ENCODE results near the gene CYP8B1. TPM values are rescaled to one million over a fixed set of nuclear protein-coding genes. Genes with fewer than 3 reads are reported as not detected.

Gene CYP8B1
- total RNA-seq, 2 donors from 2014 or later, result not detected

DNA sequence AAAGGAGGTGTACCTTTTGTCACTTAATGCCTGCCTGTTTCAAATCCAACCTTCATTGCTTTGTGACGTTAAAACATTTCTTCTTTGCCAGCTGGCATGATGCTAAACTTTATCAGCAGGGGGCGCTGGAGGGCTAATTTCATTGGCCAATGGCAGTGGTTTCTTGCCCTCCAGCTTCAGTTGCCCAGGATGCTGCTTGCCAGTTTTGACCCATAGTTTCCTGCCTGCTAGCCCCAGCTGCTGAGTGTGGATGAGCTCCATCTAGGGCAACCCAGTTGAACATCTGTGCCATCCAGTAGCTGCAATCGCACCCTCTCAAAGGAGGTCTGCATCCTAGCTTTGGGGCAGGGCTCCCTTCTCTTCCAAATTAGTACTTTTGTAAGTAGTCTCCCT, 44.4 kb downstream of the CYP8B1 start:
- Mint-ChIP-seq H3K27ac (no peak overlapping the region), H3K27me3 (no peaks in the 10 kb centered on the region), H3K4me1 (no peaks in the 10 kb centered on the region), H3K36me3 (ENCODE audit: low read depth) (no peaks in the 10 kb centered on the region), H3K9me3 (no peaks in the 10 kb centered on the region), H3K4me3 (no peak overlapping the region)
- peak; percentile 84 for ATAC-seq (replicated peaks)

DNA sequence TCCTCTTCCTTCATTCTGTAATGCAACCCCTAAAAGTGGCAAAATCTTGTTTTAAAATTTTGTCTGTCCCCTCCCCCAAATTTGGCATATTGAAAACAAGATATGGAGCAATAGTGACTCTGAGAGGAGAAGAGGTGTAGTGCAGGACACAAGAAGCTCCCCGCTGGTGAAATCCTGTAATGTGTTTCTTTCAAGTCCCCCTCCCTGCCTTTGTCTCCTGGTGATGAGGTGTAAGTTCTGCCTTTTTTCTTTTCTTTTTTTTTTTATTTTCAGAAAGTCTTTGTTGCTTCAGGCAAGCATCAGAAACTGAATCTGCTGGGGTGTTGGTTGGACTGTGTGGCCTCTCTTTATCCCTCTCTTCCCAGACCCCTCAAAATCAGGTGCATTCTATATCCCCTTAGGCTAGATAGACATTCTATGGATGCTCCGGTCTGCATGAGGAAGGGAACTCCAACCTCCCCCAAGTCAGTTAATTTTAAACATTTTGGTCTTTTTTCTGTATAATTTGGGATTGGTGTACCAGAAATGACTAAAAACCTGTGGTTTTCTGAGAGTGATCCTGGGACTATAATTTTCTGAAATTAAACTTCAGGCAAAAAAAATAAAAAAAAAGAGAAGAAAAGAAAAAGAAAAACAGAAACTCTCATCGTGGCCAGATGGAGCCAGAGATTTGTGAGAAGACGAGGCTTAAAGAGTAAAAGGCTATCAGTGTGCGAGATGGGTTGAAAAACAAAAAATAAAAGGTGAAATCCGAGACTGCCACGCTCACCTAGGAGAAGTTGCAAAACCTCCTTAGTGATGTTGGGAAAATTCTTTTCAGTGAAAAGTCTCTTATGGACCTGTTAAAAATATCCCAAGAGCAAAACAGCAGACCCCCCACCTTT, 45.0 kb downstream of the CYP8B1 start:
- ATAC-seq (replicated peaks), result no peak
- Mint-ChIP-seq H3K4me1 (no peaks in the 10 kb centered on the region), H3K4me3 (no peak overlapping the region), H3K27me3 (peaks cover 4% of the 10 kb centered on the region), H3K27ac (no peak overlapping the region), H3K36me3 (ENCODE audit: low read depth) (no peaks in the 10 kb centered on the region), H3K9me3 (no peaks in the 10 kb centered on the region)

DNA sequence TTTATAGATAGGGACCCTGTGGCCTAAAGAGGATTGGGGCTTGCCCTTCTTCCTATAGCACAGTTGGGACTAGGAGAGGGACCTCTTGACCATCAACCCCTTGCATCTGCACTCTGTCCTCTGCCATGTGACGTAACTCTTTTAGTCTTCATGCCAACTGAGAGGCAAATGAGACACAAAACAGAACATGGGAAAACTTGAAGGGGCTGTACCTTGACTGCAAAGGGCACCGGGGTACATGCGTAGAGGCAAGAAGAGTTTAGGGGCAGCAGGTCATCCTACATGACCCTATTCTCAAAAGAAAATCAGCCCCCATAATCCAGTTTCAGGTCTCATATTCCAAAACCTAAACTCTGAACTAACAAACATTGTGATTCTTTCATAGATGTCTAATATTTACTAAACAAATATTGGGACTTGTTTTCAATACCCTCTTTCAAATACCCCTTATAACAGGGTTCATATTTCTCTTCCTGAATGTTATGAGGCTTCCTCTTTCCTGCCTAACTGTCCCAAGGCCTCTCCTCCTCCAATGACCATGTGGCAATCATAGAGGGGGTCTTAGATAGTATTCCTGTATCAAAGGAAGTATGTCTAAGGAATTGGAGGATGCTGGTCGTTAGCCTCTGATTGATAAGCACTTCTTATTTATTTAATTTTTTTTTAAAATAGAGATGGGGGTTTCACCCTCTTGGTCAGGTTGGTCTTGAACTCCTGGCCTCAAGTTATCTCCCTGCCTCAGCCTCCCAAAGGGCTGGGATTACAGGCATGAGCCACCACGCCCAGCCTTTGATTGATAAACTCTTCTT, 45.8 kb downstream of the CYP8B1 start:
- Mint-ChIP-seq H3K36me3 (ENCODE audit: low read depth) (no peaks in the 10 kb centered on the region), H3K4me1 (no peaks in the 10 kb centered on the region), H3K9me3 (no peaks in the 10 kb centered on the region), H3K27me3 (peaks cover 7% of the 10 kb centered on the region), H3K27ac (no peak overlapping the region), H3K4me3 (no peak overlapping the region)
- no peak for ATAC-seq (replicated peaks)

DNA sequence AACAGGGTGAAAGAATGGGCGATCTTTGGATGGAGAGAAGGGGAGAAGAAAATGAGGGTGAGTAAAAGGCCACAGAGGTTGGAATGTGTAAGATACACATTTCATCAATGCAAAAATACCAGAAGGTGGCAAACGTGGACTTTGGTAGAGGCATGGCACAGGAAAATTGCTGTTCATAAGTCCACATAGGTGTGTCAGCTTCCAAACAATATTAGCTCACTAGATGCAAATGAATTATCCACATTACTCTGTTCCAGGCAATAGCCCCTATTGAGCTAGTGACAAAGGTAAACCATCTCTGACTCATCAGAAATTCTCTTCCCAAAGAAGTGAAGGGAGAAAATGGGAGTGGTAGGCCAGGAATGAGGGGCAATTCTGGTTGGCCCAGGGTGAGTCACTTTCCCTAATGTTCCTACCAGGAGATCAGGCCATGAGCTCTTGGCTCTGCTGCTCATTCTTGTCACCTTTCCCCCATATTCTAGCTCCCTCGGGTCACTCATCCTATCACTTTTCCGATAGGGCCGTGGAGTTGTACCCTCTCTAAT, 46.5 kb downstream of the CYP8B1 start:
- no peaks in the 10 kb centered on the region for H3K9me3 Mint-ChIP-seq
- H3K27ac Mint-ChIP-seq, result no peak overlapping the region
- H3K27me3 Mint-ChIP-seq, result peaks cover 7% of the 10 kb centered on the region
- ATAC-seq (replicated peaks), result no peak
- H3K4me1 Mint-ChIP-seq, result no peaks in the 10 kb centered on the region
- no peak overlapping the region for H3K4me3 Mint-ChIP-seq
- no peaks in the 10 kb centered on the region for H3K36me3 Mint-ChIP-seq (ENCODE audit: low read depth)

DNA sequence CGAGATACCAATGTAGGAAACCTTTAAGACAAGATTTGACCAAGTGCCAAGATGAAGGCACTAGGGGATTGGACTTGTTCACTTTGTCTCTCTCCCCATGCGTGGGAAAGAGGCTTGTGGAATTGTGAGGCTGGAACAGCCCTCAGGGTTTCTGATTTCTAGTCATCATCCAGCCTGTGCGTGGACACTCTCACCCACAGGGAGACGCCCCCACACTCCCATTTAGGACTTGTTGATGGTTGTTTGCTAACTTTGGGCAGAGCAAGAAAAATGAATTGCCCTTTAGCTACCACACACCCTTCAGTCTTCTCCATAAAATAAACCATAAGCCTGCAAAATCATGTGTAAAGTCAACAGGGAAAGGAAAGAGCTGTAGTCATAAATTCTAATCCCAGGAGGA, 48.0 kb downstream of the CYP8B1 start:
- Mint-ChIP-seq H3K27ac (no peak overlapping the region), H3K9me3 (no peaks in the 10 kb centered on the region), H3K27me3 (peaks cover 13% of the 10 kb centered on the region), H3K4me1 (peaks cover 3% of the 10 kb centered on the region), H3K36me3 (ENCODE audit: low read depth) (no peaks in the 10 kb centered on the region), H3K4me3 (no peak overlapping the region)
- no peak for ATAC-seq (replicated peaks)

DNA sequence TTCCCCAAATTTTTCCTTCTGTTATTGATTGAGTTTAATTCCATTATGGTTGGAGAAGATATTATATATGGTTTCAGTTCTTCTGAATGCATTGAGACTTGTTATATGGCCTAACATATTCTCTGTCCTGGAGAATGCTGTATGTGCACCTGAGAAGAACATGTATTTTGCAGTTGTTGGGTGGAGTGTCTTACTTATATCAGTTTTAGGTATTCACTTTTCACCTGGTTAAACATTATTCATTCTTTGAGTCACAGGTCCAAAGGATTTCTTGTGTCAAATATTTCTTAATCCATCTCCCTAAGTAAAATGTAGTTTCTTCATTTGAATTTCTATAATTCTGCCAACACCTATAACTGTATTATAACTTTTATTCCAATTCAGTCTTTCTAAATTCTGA, 48.7 kb downstream of the CYP8B1 start:
- peaks cover 13% of the 10 kb centered on the region for H3K27me3 Mint-ChIP-seq
- no peak overlapping the region for H3K4me3 Mint-ChIP-seq
- ATAC-seq (replicated peaks), result no peak
- H3K4me1 Mint-ChIP-seq, result peaks cover 4% of the 10 kb centered on the region
- no peaks in the 10 kb centered on the region for H3K36me3 Mint-ChIP-seq (ENCODE audit: low read depth)
- no peaks in the 10 kb centered on the region for H3K9me3 Mint-ChIP-seq
- H3K27ac Mint-ChIP-seq, result no peak overlapping the region

DNA sequence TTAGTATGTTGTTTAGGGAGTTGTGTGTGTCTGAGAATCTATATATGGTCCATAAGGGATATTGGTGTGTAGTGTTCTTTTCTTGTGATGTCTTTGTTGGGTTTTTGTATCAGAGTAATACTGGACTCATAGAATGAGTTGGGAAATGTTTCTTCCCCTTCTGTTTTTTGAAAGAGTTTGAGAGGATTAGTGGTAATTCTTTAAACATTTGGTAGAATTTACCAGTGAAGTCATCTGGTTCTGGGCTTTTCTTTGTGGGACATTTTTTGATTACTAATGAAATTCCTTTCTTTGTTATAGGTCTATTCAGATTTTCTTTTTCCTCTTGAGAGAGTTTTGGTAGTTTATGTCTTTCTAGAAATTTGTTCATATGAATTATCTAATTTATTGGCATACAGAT, 49.5 kb downstream of the CYP8B1 start:
- ATAC-seq (replicated peaks), result no peak

DNA sequence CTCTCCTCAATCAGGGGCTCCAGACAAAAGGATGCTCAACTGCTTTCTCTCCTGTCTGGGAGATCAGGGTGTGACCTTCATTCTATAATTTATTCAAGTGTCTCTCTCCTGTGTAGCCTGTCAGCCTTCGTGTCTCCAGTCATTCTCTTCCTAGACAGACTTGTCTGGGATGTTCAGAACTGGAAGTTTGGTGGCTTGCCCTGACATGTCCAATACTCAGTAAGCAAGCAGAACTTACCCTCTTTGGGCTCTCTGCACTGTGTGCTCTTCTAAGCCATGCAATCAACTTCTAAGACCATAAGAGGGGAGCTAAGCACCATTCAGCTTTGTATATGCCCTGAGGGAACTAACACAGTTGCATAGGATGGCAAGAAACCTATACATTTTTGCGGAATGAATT, 52.3 kb downstream of the CYP8B1 start:
- Mint-ChIP-seq H3K4me3 (no peak overlapping the region), H3K9me3 (no peaks in the 10 kb centered on the region), H3K27me3 (peaks cover 16% of the 10 kb centered on the region), H3K4me1 (peaks cover 4% of the 10 kb centered on the region), H3K27ac (peak overlapping the region; percentile 37), H3K36me3 (ENCODE audit: low read depth) (no peaks in the 10 kb centered on the region)
- no peak for ATAC-seq (replicated peaks)

More for the DNA sequence above, 49.5 kb downstream of the CYP8B1 start:
- no peak overlapping the region for H3K27ac Mint-ChIP-seq
- H3K36me3 Mint-ChIP-seq (ENCODE audit: low read depth), result no peaks in the 10 kb centered on the region
- H3K27me3 Mint-ChIP-seq, result peaks cover 13% of the 10 kb centered on the region
- H3K4me1 Mint-ChIP-seq, result peaks cover 4% of the 10 kb centered on the region
- no peak overlapping the region for H3K4me3 Mint-ChIP-seq
- H3K9me3 Mint-ChIP-seq, result no peaks in the 10 kb centered on the region

DNA sequence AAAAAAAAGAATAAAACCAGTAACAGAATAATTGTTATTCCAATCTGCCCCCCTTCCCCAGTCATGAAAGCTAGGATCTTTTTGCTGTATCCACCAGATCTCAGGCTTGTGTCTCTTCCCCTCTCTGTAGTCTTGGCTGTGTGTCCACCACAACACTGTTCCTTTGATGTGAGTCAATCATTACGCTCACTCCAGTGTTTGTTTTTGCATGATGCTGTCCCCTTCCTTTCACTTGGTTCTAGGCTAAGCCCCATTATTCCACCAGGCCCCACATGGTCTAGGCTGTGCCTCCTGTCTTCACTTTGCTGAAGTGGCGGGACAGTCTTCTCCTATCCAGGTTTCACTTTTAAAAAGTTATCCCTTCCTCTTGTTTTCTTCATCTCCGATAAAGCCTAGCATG, 52.9 kb downstream of the CYP8B1 start:
- H3K9me3 Mint-ChIP-seq, result no peaks in the 10 kb centered on the region
- peaks cover 4% of the 10 kb centered on the region for H3K4me1 Mint-ChIP-seq
- peak overlapping the region; percentile 37 for H3K27ac Mint-ChIP-seq
- ATAC-seq (replicated peaks), result no peak
- no peaks in the 10 kb centered on the region for H3K36me3 Mint-ChIP-seq (ENCODE audit: low read depth)
- H3K4me3 Mint-ChIP-seq, result no peak overlapping the region
- H3K27me3 Mint-ChIP-seq, result peaks cover 16% of the 10 kb centered on the region

Other genes starting within 250 kb of the CYP8B1 start
- gene ZBTB47, start 222.2 kb downstream of the CYP8B1 start, total RNA-seq, result 1 to 10 TPM in 1 of 2 donors, under 1 TPM in 1; 0.19 to 1.2 TPM
- not detected for gene KLHL40, start 190.3 kb downstream of the CYP8B1 start, total RNA-seq
- not detected for gene HHATL, start 173.1 kb downstream of the CYP8B1 start, total RNA-seq
- under 1 TPM in 1 of 2 donors, not detected in 1; 0.24 TPM for gene CCDC13, start 102.6 kb downstream of the CYP8B1 start, total RNA-seq
- gene HIGD1A, start 71.4 kb downstream of the CYP8B1 start, total RNA-seq, result 10 to 100 TPM; 46.4 to 84.4 TPM
- 1 to 10 TPM in 1 of 2 donors, under 1 TPM in 1; 0.77 to 1.3 TPM for gene ACKR2, start 66.4 kb downstream of the CYP8B1 start, total RNA-seq
- under 1 TPM; 0.06 to 0.24 TPM for gene ZNF662, start 30.3 kb upstream of the CYP8B1 start, total RNA-seq
- not detected for gene GASK1A, start 103.4 kb upstream of the CYP8B1 start, total RNA-seq
- 1 to 10 TPM; 3.7 to 4.5 TPM for gene POMGNT2, start 230.2 kb upstream of the CYP8B1 start, total RNA-seq